Measurements from ENCODE around the gene NOVA2. TPM values are rescaled to one million over a fixed set of nuclear protein-coding genes. Genes with fewer than 3 reads are reported as not detected.

Gene NOVA2
- total and polyA plus RNA-seq, 2 of the 8 experiments (the other 6 are each of a cell fraction or from before 2014, with no cell fraction given) = 3.2 to 24.6 TPM

DNA sequence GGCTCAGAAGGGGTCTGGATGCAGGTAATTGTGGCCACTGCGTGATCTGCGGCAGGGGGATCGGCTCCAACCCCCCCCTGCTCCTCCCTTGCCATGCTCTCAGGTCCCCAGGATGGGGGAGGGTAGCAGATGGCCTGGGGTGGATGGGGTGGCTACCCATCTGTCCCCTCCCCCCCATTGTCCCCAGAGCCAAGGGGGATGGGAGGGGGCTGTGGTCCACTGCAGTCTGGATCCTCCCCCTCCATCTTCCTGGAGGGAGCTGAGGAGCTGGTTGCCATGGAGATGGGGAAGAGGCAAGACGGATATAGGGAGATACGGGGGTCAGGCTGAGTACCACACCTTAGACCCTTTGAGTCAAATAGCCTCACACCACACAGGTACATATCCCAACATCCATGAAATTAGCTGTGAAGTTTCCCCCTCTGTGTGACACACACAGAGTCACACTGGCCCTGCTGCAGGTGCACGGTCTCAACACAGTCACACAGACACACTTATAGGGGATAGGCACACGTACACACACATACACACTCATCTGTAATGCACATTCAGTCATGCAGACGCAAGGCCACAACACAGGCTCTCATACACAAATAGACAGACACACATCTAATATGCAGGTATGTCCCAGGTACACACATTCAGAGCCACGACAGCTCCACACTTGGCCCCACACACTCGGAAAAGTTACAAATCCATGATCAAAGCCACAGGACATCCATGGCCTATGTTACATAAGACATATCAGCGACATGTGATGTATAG, 1.8 kb upstream of the NOVA2 start (continued):
- TF ChIP-seq MAFK (IDR thresholded peaks at IDR 0.05; ENCODE audit: low read depth, low read length) (no peak), YY1 (IDR thresholded peaks at IDR 0.05; ENCODE audit: low read depth, low read length) (no peak), JUND (IDR thresholded peaks at IDR 0.05; ENCODE audit: low read length) (no peak)
- TF ChIP-seq, protein P1, sequence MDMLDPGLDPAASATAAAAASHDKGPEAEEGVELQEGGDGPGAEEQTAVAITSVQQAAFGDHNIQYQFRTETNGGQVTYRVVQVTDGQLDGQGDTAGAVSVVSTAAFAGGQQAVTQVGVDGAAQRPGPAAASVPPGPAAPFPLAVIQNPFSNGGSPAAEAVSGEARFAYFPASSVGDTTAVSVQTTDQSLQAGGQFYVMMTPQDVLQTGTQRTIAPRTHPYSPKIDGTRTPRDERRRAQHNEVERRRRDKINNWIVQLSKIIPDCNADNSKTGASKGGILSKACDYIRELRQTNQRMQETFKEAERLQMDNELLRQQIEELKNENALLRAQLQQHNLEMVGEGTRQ (IDR thresholded peaks at IDR 0.05; ENCODE audit: low read length) = no peak
- TF ChIP-seq, protein P2, sequence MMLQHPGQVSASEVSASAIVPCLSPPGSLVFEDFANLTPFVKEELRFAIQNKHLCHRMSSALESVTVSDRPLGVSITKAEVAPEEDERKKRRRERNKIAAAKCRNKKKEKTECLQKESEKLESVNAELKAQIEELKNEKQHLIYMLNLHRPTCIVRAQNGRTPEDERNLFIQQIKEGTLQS (IDR thresholded peaks at IDR 0.05; ENCODE audit: insufficient read depth, low read depth, low read length) = no peak
